ENCODE results near the gene HPS5. TPM values are rescaled to one million over a fixed set of nuclear protein-coding genes. Genes with fewer than 3 reads are reported as not detected.

The HPS5 gene
- polyA plus RNA-seq, 1 donor (not counting 4 experiments of a cell fraction or from before 2014, with no cell fraction given), result 20.9 TPM

- H4K20me1 ChIP-seq (ENCODE audit: control insufficient read depth, extremely low read depth, insufficient read depth, low read length), result no peaks in the 10 kb centered on the region
- H3K79me2 ChIP-seq (ENCODE audit: control insufficient read depth, insufficient read depth, low read length), result peaks cover 2% of the 10 kb centered on the region
- H3K4me2 ChIP-seq (ENCODE audit: control insufficient read depth, extremely low read depth, insufficient read depth, low read depth, low read length), result no peak overlapping the region
- no peaks in the 10 kb centered on the region for H3K27me3 ChIP-seq (ENCODE audit: control insufficient read depth, extremely low read depth, insufficient read depth, low read length)
- TF ChIP-seq CTCF (optimal IDR thresholded peaks at IDR 0.05 in 1 of 3, IDR thresholded peaks at IDR 0.05 in 1 of 3, conservative IDR thresholded peaks at IDR 0.05 in 1 of 3; ENCODE audit: extremely low read depth in 1 of 3, insufficient read depth in 2 of 3, low read length in 3 of 3), result no peak
- TF ChIP-seq EZH2 (IDR thresholded peaks at IDR 0.05; ENCODE audit: low read length), result no peak
- FAIRE-seq, result no peak
- no peak overlapping the region for H2AFZ ChIP-seq (ENCODE audit: control insufficient read depth, low read length)
- dilution Hi-C loops (cut with MboI; ENCODE audit: extremely low pct_ligation_motif_present, low sequenced_read_pairs), result no loop called here
- no peaks in the 10 kb centered on the region for H3K9me3 ChIP-seq (ENCODE audit: control insufficient read depth, low read depth, low read length)
- peaks cover 11 to 20% of the 10 kb centered on the region in 2 experiments for H3K36me3 ChIP-seq (ENCODE audit: control insufficient read depth in 2 of 2, extremely low read depth in 1 of 2, insufficient read depth in 2 of 2, low read length in 2 of 2)
- no peak overlapping the region for H3K4me3 ChIP-seq (ENCODE audit: control insufficient read depth in 2 of 3, extremely low read depth in 1 of 3, insufficient read depth in 2 of 3, low read depth in 1 of 3, low read length in 3 of 3)
- H3K9me1 ChIP-seq (ENCODE audit: control insufficient read depth, extremely low read depth, insufficient read depth, low read length), result no peaks in the 10 kb centered on the region
- peaks cover 32% of the 10 kb centered on the region for H3K4me1 ChIP-seq (ENCODE audit: control insufficient read depth, extremely low read depth, insufficient read depth, low read length)
- no peak for DNase-seq (ENCODE audit: low read depth, low spot score)
- no peak overlapping the region for H3K9ac ChIP-seq (ENCODE audit: control insufficient read depth, extremely low read depth, insufficient read depth, low read length)
- H3K27ac ChIP-seq (ENCODE audit: control insufficient read depth, insufficient read depth, low read length), result peak overlapping the region; percentile 44
These were observed 13.7 kb downstream of the HPS5 start for GRCh38 chr11:18308242-18308641.

DNA sequence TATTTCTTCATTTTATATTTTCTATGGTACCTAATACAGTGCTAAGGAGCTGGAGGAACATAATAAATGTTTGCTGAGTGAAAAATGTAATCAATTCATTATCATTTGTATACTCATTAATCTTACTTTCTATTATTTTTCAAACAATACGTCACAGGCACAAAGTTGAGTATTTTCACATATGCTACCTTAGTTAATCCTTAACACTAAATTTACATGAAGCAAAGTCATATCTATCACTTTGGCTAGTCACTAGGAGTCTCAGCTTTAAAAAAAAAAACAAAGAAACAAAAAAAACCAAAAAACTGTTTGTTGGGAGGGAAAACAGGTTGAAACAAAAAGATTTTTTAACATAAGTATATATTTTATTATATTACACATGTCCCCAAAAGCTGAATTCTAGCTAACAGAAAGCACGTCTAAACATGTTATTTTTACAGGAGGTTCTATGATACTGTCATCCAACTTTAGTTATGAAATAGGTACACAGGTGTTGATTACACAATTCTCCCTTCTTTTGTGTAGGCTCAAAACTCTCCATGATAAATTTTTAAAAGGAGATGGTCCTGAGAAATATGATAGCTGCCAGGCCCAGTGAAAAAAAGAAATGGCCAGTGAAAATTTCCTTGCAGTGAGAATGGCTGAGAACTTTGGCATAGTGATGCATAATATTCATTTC is 14.3 kb downstream of the HPS5 start:
- H3K79me2 ChIP-seq (ENCODE audit: control insufficient read depth, insufficient read depth, low read length), result peaks cover 2% of the 10 kb centered on the region
- H3K9ac ChIP-seq (ENCODE audit: control insufficient read depth, extremely low read depth, insufficient read depth, low read length), result no peak overlapping the region
- dilution Hi-C loops (cut with MboI; ENCODE audit: extremely low pct_ligation_motif_present, low sequenced_read_pairs), result no loop called here
- TF ChIP-seq CTCF (optimal IDR thresholded peaks at IDR 0.05 in 1 of 3, IDR thresholded peaks at IDR 0.05 in 1 of 3, conservative IDR thresholded peaks at IDR 0.05 in 1 of 3; ENCODE audit: extremely low read depth in 1 of 3, insufficient read depth in 2 of 3, low read length in 3 of 3) (no peak), EZH2 (IDR thresholded peaks at IDR 0.05; ENCODE audit: low read length) (no peak)
- no peaks in the 10 kb centered on the region for H3K9me3 ChIP-seq (ENCODE audit: control insufficient read depth, low read depth, low read length)
- DNase-seq (ENCODE audit: low read depth, low spot score) (no peak), FAIRE-seq (peak; percentile 17)
- no peaks in the 10 kb centered on the region for H3K27me3 ChIP-seq (ENCODE audit: control insufficient read depth, extremely low read depth, insufficient read depth, low read length)
- peak overlapping the region; percentile 62 for H3K27ac ChIP-seq (ENCODE audit: control insufficient read depth, insufficient read depth, low read length)
- H3K4me2 ChIP-seq (ENCODE audit: control insufficient read depth, extremely low read depth, insufficient read depth, low read depth, low read length), result peak overlapping the region; percentile 47
- no peak overlapping the region for H2AFZ ChIP-seq (ENCODE audit: control insufficient read depth, low read length)
- no peak overlapping the region for H3K4me3 ChIP-seq (ENCODE audit: control insufficient read depth in 2 of 3, extremely low read depth in 1 of 3, insufficient read depth in 2 of 3, low read depth in 1 of 3, low read length in 3 of 3)
- H3K4me1 ChIP-seq (ENCODE audit: control insufficient read depth, extremely low read depth, insufficient read depth, low read length), result peaks cover 26% of the 10 kb centered on the region
- no peaks in the 10 kb centered on the region for H3K9me1 ChIP-seq (ENCODE audit: control insufficient read depth, extremely low read depth, insufficient read depth, low read length)
- H4K20me1 ChIP-seq (ENCODE audit: control insufficient read depth, extremely low read depth, insufficient read depth, low read length), result no peaks in the 10 kb centered on the region
- peaks cover 13 to 20% of the 10 kb centered on the region in 2 experiments for H3K36me3 ChIP-seq (ENCODE audit: control insufficient read depth in 2 of 2, extremely low read depth in 1 of 2, insufficient read depth in 2 of 2, low read length in 2 of 2)
